ENCODE results near the gene KCP. TPM values are rescaled to one million over a fixed set of nuclear protein-coding genes. Genes with fewer than 3 reads are reported as not detected.
A peak's percentile ranks its signal among the peaks of the same experiment; 100 is the strongest.

Gene KCP
- total and polyA plus RNA-seq, 9 donors = 0.05 to 1.8 (median 0.20) TPM; not detected in 4

DNA sequence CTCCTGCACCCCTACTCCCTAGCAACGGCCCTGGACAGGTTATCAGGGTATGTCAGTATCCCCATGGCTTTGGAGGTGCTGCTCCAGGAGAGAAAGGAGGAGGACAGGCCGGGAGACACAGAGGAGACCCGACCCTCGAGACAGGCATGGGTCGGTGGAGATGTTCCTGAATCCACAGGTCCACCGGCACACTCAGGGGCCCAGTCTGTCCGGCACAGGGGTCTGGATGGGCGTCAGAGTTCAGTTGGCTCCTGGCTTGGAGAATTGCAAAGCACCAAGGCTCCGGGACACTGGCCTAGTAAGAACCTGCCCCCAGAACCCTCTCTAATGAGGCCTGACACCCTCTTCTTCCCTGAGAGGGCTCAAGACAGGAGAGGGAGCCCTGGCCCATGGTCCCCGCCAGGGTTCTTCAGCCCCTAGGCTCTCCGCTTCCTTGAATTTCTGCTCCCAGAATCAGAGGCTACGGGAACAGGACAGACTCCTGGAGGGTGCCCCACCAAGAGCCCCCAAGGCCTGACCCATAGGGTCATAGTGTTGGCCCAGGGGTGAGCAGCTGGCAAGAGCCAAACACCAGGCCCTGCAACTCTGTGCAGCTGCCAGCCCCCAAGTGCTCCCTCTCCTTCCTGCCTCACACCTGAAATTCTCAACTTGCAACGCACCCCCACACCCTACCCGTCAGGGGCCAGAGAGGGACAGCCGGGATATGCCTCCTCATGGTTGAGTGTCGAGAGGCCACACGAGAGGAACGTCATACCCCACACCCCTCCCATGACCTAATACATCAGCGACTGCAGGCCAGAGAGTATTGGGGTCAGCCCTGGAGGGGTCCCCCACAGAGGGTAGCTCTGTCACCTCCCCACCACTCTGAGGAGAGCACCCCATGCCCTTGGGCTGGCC is 21.7 kb upstream of the KCP start:
- no peak for DNase-seq
- Histone ChIP-seq H3K4me1 (ENCODE audit: insufficient read depth) (no peaks in the 10 kb centered on the region), H3K27ac (no peak overlapping the region), H3K9me3 (no peaks in the 10 kb centered on the region), H3K36me3 (no peaks in the 10 kb centered on the region), H3K27me3 (no peaks in the 10 kb centered on the region), H3K4me3 (no peak overlapping the region)
- intact Hi-C loops (cut with DNase I) = no loop called here
- 84 to 89% (median 88%) methylated on average over 19 of the region's 19 CpGs for WGBS, 3 donors
- no peak for TF ChIP-seq POLR2A (IDR thresholded peaks at IDR 0.05)
- TF ChIP-seq, protein P1, sequence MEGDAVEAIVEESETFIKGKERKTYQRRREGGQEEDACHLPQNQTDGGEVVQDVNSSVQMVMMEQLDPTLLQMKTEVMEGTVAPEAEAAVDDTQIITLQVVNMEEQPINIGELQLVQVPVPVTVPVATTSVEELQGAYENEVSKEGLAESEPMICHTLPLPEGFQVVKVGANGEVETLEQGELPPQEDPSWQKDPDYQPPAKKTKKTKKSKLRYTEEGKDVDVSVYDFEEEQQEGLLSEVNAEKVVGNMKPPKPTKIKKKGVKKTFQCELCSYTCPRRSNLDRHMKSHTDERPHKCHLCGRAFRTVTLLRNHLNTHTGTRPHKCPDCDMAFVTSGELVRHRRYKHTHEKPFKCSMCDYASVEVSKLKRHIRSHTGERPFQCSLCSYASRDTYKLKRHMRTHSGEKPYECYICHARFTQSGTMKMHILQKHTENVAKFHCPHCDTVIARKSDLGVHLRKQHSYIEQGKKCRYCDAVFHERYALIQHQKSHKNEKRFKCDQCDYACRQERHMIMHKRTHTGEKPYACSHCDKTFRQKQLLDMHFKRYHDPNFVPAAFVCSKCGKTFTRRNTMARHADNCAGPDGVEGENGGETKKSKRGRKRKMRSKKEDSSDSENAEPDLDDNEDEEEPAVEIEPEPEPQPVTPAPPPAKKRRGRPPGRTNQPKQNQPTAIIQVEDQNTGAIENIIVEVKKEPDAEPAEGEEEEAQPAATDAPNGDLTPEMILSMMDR (IDR thresholded peaks at IDR 0.05) = no peak
- no peak for TF ChIP-seq EP300 (IDR thresholded peaks at IDR 0.05)

DNA sequence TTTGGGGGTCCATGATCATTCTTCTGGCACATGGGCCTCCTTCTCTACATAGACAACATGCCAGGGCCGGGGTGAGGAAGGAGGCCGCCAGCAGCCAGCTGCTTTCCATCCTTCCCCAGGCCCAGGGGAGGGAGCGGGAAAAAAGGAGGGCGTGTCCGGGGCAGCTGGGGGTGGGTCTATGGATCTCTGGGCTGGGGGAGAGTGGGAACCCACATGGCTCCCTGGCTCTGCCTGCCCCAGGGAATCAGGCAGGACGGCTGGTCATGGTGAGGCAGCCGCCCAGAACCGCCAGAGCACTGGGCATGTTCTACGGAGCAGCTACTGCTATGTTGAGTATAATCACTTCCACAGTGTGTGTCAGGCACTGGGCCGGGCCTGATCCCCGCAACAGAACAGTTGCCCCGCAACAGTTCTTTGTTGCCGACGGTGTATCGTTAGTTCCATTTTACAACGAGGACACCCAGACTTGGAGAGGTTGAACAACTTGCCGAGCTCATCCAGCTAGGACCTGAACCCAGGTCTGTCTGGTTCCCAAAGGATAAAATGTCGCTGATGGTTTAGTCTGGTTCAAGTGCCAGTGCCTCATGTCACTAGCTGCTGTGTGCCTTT is 20.8 kb upstream of the KCP start:
- no peak for DNase-seq
- 89 to 91% (median 90%) methylated on average over 18 of the region's 18 CpGs for WGBS, 3 donors
- Histone ChIP-seq H3K27ac (no peak overlapping the region), H3K4me1 (ENCODE audit: insufficient read depth) (no peaks in the 10 kb centered on the region), H3K36me3 (no peaks in the 10 kb centered on the region), H3K27me3 (no peaks in the 10 kb centered on the region), H3K4me3 (no peak overlapping the region), H3K9me3 (no peaks in the 10 kb centered on the region)
- TF ChIP-seq EP300 (IDR thresholded peaks at IDR 0.05) (no peak), POLR2A (IDR thresholded peaks at IDR 0.05) (no peak)
- TF ChIP-seq, protein P1 (IDR thresholded peaks at IDR 0.05) = no peak
- intact Hi-C loops (cut with DNase I) = no loop called here

DNA sequence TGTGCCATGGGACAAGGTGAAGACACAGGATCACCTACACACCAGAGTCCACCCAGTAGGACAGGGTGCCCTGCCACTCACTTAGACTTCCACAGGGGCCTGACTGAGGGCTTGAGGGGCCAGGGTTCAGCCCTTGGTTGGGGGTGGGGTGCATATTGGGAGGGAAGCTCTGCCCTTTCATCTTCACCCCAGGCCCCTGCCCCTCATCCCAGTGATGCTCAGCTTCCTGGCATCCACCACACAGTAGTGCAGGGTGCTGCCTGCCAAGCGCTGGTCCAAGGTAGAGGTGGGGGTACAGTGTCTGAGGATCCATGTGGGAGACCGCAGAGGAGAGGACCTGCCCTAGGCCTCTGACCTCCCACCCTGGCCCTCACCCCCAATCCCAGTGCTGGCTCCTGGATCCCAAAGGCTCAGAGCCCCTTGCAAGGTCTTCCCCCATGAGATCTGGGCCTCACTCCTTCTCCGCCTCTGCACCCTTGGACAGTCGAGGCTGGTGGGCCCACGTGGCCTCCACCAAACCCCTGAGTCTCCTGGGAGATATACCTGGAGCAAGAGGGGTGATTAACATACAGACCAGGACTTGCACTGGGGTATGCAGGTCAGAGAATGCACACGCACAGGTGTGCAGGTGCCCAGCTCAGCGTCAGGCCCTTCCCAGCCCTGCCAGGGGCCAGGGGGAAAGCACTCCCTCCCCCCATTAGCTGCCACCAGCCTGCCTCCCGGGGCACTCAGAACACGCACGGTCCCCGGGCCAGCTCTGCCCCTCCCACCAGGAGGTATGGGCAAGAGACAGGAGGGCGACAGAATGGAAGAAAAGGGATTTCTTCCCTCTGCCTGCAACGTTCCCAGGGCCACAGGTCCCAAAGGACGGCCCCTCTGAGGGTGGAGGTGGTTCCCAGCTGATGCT is 18.6 kb upstream of the KCP start:
- intact Hi-C loops (cut with DNase I) = no loop called here
- 74 to 83% (median 81%) methylated on average over 14 of the region's 14 CpGs for WGBS, 3 donors
- no peak overlapping the region for H3K27ac ChIP-seq
- H3K9me3 ChIP-seq = no peaks in the 10 kb centered on the region
- no peak overlapping the region for H3K4me3 ChIP-seq
- no peaks in the 10 kb centered on the region for H3K4me1 ChIP-seq (ENCODE audit: insufficient read depth)
- DNase-seq = peak in 1 of 5 donors; percentile 3
- no peaks in the 10 kb centered on the region for H3K27me3 ChIP-seq
- H3K36me3 ChIP-seq = no peaks in the 10 kb centered on the region
- TF ChIP-seq, protein P1 (IDR thresholded peaks at IDR 0.05) = no peak
- TF ChIP-seq EP300 (IDR thresholded peaks at IDR 0.05) (no peak), POLR2A (IDR thresholded peaks at IDR 0.05) (no peak)

DNA sequence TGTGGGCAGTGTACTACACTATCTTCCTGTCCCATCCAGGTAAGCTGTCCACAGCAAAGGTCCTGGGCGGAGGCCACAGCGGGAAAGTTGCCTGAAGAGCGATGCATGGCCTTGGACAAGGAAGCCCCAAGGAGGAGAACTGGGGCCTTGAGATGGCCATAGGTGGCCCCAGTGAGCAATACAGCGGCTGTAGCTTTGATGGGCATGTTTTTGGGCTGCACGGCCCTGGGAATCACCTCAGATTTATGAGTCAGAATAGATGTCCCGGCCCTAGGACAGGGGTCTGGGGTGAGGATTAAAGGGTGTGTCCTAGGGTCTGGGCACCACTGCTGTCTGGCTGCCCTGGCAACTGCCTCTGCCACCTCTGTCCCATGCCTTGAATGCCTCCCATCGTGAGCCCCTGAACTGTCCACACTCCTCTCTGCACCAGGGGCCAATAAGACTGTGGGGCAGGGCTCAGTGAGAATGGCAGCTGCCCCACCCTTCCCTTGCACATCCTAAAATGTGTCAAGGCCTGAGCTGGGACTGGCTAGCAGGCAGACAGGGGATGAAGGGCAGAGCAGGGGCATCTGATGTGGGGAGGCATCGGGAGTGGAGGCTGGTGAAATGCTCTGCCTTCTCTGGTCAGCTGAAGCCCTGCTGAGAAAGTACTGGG is 17.8 kb upstream of the KCP start:
- TF ChIP-seq, protein P1 (IDR thresholded peaks at IDR 0.05) = no peak
- TF ChIP-seq POLR2A (IDR thresholded peaks at IDR 0.05) (no peak), EP300 (IDR thresholded peaks at IDR 0.05) (no peak)
- H3K4me1 ChIP-seq (ENCODE audit: insufficient read depth) = no peaks in the 10 kb centered on the region
- 90 to 94% (median 92%) methylated on average over 8 of the region's 8 CpGs for WGBS, 3 donors
- H3K27me3 ChIP-seq = no peaks in the 10 kb centered on the region
- H3K4me3 ChIP-seq = no peak overlapping the region
- no peaks in the 10 kb centered on the region for H3K36me3 ChIP-seq
- intact Hi-C loops (cut with DNase I) = no loop called here
- peak in 1 of 5 donors; percentile 12 for DNase-seq
- H3K9me3 ChIP-seq = no peaks in the 10 kb centered on the region
- H3K27ac ChIP-seq = no peak overlapping the region

All from ovary (tissue), 9 donors.